Epithelial cell of prostate (primary cell): ENCODE data around the gene H1-8.
"Not testable (repeated sequence)": the region's sequence is repeated elsewhere in the genome, so short reads cannot be mapped to it uniquely, and the experiment has no call there.

Source experiments
- DNase-seq: peaks from one replicate; pipeline ENCODE4 v3.0.0-alpha.2; 2011; ENCODE audit warnings: low read depth, low spot score
- H3K27ac ChIP-seq: fragments of 450-650 bp; 2 replicates; pipeline ENCODE4 v1.5.1; 2017; ENCODE audit warnings: mild to moderate bottlenecking

H1-8 gene

DNA sequence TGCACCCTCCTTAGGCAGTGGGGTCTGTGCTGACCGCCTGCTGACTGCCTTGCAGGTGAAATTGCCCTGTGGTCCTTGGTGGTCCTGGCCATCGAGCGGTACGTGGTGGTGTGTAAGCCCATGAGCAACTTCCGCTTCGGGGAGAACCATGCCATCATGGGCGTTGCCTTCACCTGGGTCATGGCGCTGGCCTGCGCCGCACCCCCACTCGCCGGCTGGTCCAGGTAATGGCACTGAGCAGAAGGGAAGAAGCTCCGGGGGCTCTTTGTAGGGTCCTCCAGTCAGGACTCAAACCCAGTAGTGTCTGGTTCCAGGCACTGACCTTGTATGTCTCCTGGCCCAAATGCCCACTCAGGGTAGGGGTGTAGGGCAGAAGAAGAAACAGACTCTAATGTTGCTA lies 12.2 kb upstream of the H1-8 start:
- no peak for DNase-seq
- no peak overlapping the region for H3K27ac ChIP-seq

DNA sequence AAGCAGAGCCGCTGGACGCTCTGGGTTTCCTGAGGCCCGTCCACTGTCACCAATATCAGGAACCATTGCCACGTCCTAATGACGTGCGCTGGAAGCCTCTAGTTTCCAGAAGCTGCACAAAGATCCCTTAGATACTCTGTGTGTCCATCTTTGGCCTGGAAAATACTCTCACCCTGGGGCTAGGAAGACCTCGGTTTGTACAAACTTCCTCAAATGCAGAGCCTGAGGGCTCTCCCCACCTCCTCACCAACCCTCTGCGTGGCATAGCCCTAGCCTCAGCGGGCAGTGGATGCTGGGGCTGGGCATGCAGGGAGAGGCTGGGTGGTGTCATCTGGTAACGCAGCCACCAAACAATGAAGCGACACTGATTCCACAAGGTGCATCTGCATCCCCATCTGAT lies 11.3 kb upstream of the H1-8 start:
- no peak for DNase-seq
- no peak overlapping the region for H3K27ac ChIP-seq

- no peak overlapping the region for H3K27ac ChIP-seq
- DNase-seq = no peak
Observed at GRCh38 chr3:129532261-129532660, 10.7 kb upstream of the H1-8 start.

GRCh38 chr3:129533406-129533805 lies 9.6 kb upstream of the H1-8 start:
- DNase-seq = no peak
- no peak overlapping the region for H3K27ac ChIP-seq

- no peak for DNase-seq
- no peak overlapping the region for H3K27ac ChIP-seq
Observed at GRCh38 chr3:129534428-129535027, 8.4 kb upstream of the H1-8 start.

- no peak overlapping the region for H3K27ac ChIP-seq
- DNase-seq = no peak
Observed at GRCh38 chr3:129535075-129535474, 7.9 kb upstream of the H1-8 start.

- no peak for DNase-seq
- H3K27ac ChIP-seq = no peak overlapping the region
Observed at GRCh38 chr3:129536374-129536667, 6.7 kb upstream of the H1-8 start.

DNA sequence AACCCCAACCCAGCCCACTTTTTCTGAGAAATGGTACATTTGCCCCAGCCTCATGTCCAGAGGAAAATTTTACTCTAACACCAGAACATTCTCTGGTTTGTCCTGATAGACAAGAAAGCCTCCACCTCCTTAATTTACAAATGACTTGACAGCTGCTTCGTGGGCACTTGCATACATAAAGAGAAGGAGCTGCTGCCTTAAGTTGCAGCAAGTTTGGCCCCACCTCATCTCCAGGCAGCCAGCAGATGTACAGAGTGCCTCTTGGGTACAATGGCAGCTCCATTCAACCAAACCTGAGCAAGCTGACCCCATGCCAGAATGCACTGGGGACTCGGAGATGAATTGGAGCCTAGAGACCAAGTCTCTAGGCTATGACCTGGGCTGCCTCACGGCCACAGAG lies 6.2 kb upstream of the H1-8 start:
- H3K27ac ChIP-seq = no peak overlapping the region
- DNase-seq = no peak

- no peak for DNase-seq
- no peak overlapping the region for H3K27ac ChIP-seq
Observed at GRCh38 chr3:129539206-129539605, 3.8 kb upstream of the H1-8 start.

DNA sequence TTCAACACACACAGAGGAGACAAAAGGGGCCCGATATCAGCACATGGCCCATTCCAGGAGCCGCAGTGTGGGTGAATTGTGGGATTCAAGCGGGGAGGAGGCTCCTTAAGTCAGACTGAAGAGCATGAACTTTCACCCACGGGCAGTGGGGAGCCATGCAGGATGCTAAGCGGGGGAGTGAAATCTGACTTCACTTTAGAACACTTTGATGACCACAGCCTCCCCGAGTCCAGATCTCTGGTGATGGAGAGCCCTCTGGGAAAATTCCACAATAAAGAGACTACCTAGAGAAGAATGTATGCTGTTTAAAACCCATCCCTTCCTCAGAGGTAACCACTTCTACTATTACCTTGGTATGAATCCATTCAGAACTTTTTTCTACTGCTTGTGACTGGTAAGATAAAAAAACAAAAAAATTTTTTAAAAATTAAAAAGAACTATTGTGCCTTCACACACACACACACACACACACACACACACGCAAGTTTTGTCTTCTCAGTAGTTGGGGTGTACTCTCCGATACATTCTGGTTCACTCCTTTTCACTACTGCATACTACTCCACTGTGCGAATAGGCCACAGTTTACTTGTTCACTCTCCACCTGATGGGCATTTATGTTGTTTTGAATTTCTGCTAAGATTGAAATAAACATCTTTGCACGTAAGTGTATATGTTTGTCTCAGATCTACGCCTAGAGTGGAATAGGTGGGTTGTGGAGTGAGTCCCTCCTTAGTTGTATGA lies 2.0 kb upstream of the H1-8 start:
- DNase-seq = no peak
- no peak overlapping the region for H3K27ac ChIP-seq

DNA sequence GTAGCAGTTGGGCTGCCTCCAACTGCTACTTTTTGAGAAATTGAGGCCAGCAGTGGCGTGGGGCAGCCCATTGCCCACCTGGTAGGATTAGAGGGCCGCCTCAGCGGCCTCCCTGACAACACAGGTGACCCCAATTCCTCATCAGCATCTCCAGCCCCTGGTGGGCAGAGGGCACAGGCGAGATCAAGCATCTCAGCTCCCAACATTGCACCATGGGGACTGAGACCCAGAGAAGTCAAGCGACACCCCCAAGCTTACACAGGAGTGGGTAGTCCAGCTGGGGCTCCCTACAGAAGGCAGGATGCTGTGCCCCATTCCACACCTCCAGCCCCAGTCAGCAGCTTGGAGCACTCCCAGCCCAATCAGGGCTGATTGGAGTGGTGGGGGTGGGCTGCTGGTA lies 228 bp upstream of the H1-8 start:
- no peak for DNase-seq
- no peak overlapping the region for H3K27ac ChIP-seq

DNA sequence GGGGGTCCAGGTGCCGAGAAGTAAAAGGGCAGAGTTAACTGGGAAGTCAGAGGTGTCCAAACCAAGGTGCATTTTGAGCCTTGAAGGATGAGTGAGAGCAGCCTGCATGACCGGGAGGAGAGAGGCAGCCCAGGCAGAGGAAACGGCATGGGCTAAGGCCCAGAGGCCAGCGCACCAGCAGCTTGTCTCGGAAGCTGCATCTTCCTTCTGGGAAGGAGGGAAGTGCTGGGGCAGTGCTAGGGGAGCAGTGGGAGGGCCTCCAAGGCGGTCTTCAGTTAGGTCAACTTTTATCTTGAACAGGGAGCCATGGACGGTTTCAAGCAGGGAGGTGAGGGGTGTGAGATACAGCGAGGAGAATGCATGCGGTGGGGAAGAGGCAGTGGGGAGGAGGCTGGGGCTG lies 1.0 kb downstream of the H1-8 start:
- no peak for DNase-seq

DNA sequence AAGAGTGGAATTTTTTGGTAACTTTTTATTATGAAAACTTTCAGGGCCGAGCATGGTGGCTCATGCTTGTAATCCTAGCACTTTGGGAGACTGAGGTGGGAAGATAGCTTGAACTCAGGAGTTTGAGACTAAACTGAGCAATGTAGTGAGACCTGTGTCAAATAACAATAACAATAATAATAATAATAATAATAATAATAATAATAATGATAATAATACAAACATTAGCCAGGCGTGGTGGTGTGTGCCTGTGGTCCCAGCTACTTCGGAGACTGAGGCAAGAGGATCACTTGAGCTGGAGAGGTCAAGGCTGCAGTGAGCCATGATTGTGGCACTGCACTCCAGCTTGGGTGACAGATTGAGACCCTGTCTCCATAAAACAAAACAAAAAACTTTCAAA lies 3.0 kb downstream of the H1-8 start:
- DNase-seq, H3K27ac ChIP-seq: not testable (repeated sequence)

More for the DNA sequence above, 1.0 kb downstream of the H1-8 start:
- no peak overlapping the region for H3K27ac ChIP-seq

DNA sequence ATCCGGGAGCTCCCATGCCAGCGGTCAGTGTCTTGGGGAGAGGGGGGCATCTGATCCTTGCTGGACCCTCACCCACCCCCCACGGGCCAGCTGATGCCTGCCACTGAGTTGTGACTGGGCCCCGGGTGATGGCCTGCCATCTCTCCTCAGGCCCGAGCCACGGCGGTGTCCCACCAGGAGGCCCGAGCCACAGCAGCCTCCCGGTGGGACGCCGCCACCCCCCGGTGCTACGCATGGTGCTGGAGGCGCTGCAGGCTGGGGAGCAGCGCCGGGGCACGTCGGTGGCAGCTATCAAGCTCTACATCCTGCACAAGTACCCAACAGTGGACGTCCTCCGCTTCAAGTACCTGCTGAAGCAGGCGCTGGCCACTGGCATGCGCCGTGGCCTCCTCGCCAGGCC lies 4.3 kb downstream of the H1-8 start:
- no peak overlapping the region for H3K27ac ChIP-seq
- DNase-seq = no peak

DNA sequence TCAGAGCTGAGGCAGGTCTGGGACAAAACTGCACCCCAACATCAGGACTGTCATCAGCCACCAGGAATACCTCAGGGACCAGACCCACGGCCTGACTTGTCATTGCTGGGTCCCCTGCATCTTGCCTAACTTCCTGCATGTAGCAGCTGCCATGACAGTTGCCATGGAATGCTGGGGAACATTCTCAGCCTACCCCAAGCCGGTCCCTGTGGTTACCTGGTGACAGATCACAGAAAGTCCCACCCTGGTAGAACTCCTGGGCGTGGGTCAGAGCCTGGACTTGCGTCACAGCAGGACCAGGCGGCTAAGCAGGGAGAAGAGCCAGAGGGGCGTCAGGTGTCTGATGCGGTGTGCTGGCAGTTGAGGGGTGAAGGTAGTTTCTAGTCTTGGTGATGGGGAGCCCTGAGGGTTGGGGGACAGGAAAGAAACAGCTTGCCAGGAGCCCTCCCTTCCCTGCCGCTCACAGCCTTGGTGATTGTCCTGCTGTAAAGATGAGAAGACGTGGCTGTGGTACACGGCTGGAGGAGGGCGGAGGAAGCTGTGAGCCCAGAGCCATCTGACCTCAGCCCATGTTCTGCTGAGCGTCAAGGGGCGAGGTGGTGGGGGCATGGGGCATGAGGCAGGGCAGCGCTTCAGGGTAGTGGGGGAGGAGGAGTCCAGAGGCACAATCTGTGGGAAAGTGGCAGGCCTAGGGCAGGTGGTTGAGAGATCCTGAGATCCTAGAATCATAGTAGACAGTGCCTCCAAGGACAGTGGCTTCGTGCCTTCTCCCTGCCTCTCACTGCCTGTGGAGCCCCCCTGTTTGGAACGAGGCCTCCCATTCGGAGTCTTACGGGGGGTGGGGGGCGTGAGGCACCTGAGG lies 5.4 kb downstream of the H1-8 start:
- no peak for DNase-seq
- no peak overlapping the region for H3K27ac ChIP-seq

DNA sequence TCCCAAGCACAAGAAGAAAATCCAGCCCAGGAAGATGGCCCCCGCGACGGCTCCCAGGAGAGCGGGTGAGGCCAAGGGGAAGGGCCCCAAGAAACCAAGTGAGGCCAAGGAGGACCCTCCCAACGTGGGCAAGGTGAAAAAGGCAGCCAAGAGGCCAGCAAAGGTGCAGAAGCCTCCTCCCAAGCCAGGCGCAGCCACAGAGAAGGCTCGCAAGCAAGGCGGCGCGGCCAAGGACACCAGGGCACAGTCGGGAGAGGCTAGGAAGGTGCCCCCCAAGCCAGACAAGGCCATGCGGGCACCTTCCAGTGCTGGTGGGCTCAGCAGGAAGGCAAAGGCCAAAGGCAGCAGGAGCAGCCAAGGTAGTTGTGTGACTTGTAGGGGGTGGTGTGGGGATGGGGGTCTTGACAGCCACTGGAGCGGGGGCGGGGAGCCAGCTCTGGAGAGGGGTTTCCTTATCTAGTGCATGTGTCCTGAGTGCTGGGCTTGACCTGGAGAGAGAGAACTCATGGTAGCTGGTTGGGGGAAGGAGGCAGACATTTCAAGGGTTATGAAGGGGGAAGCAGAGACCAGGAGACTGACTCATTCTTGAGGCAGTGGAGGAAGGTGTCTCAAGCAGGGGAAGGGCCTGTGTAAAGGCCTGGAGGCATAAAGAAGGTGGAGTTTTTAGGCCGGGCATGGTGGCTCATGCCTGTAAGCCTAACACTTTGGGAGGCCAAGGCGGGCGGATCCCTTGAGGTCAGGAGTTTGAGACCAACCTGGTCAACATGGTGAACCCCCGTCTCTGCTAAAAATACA lies 6.2 kb downstream of the H1-8 start:
- no peak overlapping the region for H3K27ac ChIP-seq
- peak; percentile 50 for DNase-seq

GRCh38 chr3:129549805-129550204 lies 6.8 kb downstream of the H1-8 start:
- no peak for DNase-seq
- H3K27ac ChIP-seq = no peak overlapping the region

GRCh38 chr3:129552287-129553050 lies 9.5 kb downstream of the H1-8 start:
- H3K27ac ChIP-seq = no peak overlapping the region
- DNase-seq = no peak

DNA sequence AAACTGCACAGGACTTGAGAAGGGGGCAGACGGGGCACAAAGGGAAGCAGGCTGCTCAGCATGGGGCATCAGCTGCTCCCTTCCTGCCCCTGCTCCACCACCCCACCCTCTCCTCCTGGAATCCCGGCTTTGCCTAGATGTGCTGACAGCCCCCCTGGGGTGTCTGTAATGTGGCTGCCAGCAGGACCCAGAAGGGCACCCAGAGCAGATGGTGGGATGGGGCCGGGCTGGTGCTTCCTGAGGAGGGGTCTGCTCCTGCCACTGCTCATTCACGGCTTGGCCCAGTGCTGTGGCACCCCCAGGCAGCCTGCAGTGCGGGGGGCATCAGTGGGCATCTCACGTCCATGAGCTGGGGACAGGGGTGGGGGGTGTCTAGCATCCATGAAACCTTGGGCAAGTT lies 10.2 kb downstream of the H1-8 start:
- H3K27ac ChIP-seq = no peak overlapping the region
- DNase-seq = no peak

- no peak for DNase-seq
- no peak overlapping the region for H3K27ac ChIP-seq
Observed at GRCh38 chr3:129553719-129554118, 10.7 kb downstream of the H1-8 start.
